IMR-90 (cell line): Measurements from ENCODE around the gene PTH1R. TPM values are rescaled to one million over a fixed set of nuclear protein-coding genes. Genes with fewer than 3 reads are reported as not detected.

Experiments
- ATAC-seq: fragments of 200-7000 bp; cut with Tn5 transposase; 2 replicates; pipeline ENCODE4 v1.9.1; 2020; ENCODE audit warnings: low read depth, mild to moderate bottlenecking, moderate library complexity
- BruUV-seq: library from RNA; stranded (reverse); fragments of 400-500 nt; replicated peaks from 2 replicates; lab custom pipeline; 2021; lab: Mats Ljungman, UMichigan
- CTCF ChIA-PET: fragments of 300-600 bp; formaldehyde crosslinking; extraction: SDS; loops from one replicate; lab custom pipeline; 2021; ENCODE audit warnings: antibody characterized with exemption; lab: Yijun Ruan, JAX
- POLR2A ChIA-PET: fragments of 300-600 bp; sonication (Branson Sonifier 250); formaldehyde crosslinking; loops from one replicate; lab custom pipeline; 2022; ENCODE audit warnings: antibody characterized with exemption; ENCODE audit not compliant: unreplicated experiment; lab: Charles Lee
- DNase-seq: peaks from one replicate; pipeline ENCODE4 v3.0.0; 2013
- H2AFZ ChIP-seq: replicated peaks from 2 replicates; pipeline ENCODE3; 2013; ENCODE audit warnings: low read length, mild to moderate bottlenecking; ENCODE audit not compliant: poor library complexity
- H2AK5ac ChIP-seq: 2 replicates; pipeline ENCODE4 v1.6.1; 2013; ENCODE audit warnings: low read depth, low read length, inconsistent platforms
- H2AK9ac ChIP-seq: replicated peaks from 2 replicates; pipeline ENCODE3; 2013; ENCODE audit warnings: mild to moderate bottlenecking, low read depth, low read length, moderate library complexity; ENCODE audit not compliant: poor library complexity
- H2BK120ac ChIP-seq: 2 replicates; pipeline ENCODE4 v1.6.1; 2013; ENCODE audit warnings: low read depth, low read length, inconsistent platforms
- H2BK15ac ChIP-seq: 3 replicates; pipeline ENCODE4 v1.6.1; 2013; ENCODE audit warnings: low read depth, low read length, inconsistent platforms
- H2BK20ac ChIP-seq: 2 replicates; pipeline ENCODE4 v1.6.1; 2013; ENCODE audit warnings: low read depth, mild to moderate bottlenecking, inconsistent platforms, low read length, moderate library complexity
- H2BK5ac ChIP-seq: 2 replicates; pipeline ENCODE4 v1.6.1; 2013; ENCODE audit warnings: mild to moderate bottlenecking, low read depth, low read length, inconsistent platforms; ENCODE audit not compliant: poor library complexity, severe bottlenecking
- H3K14ac ChIP-seq: replicated peaks from 2 replicates; pipeline ENCODE4 v1.6.1; 2013; ENCODE audit warnings: low read depth, low read length, inconsistent platforms
- H3K18ac ChIP-seq: 2 replicates; pipeline ENCODE4 v1.6.1; 2013; ENCODE audit warnings: low read depth, low read length, control low read depth
- H3K23ac ChIP-seq: 2 replicates; pipeline ENCODE4 v1.6.1; 2013; ENCODE audit warnings: low read depth, low read length, inconsistent platforms
- H3K27ac ChIP-seq: 2 replicates; pipeline ENCODE4 v1.5.1; 2013; ENCODE audit warnings: mild to moderate bottlenecking, control low read depth, low read length; ENCODE audit not compliant: insufficient read depth
- H3K27me3 ChIP-seq: 2 replicates; pipeline ENCODE4 v1.6.1; 2013; ENCODE audit warnings: low read length; ENCODE audit not compliant: control insufficient read depth, insufficient read depth
- H3K36me3 ChIP-seq: 2 replicates; pipeline ENCODE4 v1.6.1; 2013; ENCODE audit warnings: low read length, mixed read lengths; ENCODE audit not compliant: control insufficient read depth, insufficient read depth
- H3K4ac ChIP-seq: 2 replicates; pipeline ENCODE4 v1.6.1; 2013; ENCODE audit warnings: low read depth, low read length, inconsistent platforms
- H3K4me1 ChIP-seq: 2 replicates; pipeline ENCODE4 v1.6.1; 2013; ENCODE audit warnings: low read length, mixed read lengths; ENCODE audit not compliant: control insufficient read depth, insufficient read depth
- H3K4me2 ChIP-seq: 2 replicates; pipeline ENCODE4 v1.6.1; 2013; ENCODE audit warnings: low read depth, mild to moderate bottlenecking, control low read depth, low read length, moderate library complexity
- H3K4me3 ChIP-seq: 2 replicates; pipeline ENCODE4 v1.5.1; 2013; ENCODE audit warnings: low read depth, mild to moderate bottlenecking, control low read depth, low read length, moderate library complexity; ENCODE audit not compliant: insufficient read depth
- H3K56ac ChIP-seq: 2 replicates; pipeline ENCODE4 v1.6.1; 2013; ENCODE audit warnings: low read length, inconsistent platforms; ENCODE audit not compliant: insufficient read depth; ENCODE audit errors: extremely low read depth
- H3K79me1 ChIP-seq, 2 experiments: 2 replicates each; pipeline ENCODE4 v1.6.1; 2013; ENCODE audit warnings: low read length in 2 of 2, inconsistent platforms in 1 of 2, low read depth in 1 of 2
- H3K9ac ChIP-seq: 2 replicates; pipeline ENCODE4 v1.6.1; 2013; ENCODE audit warnings: low read depth, low read length, control low read depth
- H3K9me1 ChIP-seq: 2 replicates; pipeline ENCODE4 v1.6.1; 2013; ENCODE audit warnings: low read length, inconsistent platforms; ENCODE audit not compliant: insufficient read depth
- H3K9me3 ChIP-seq: 2 replicates; pipeline ENCODE4 v1.6.1; 2013; ENCODE audit warnings: low read length; ENCODE audit not compliant: control insufficient read depth, insufficient read depth
- H4K20me1 ChIP-seq: 2 replicates; pipeline ENCODE4 v1.6.1; 2013; ENCODE audit warnings: low read length, inconsistent platforms; ENCODE audit not compliant: insufficient read depth
- H4K5ac ChIP-seq: 2 replicates; pipeline ENCODE4 v1.6.1; 2013; ENCODE audit warnings: mild to moderate bottlenecking, low read depth, low read length, control low read depth
- H4K8ac ChIP-seq, 2 experiments: 2 replicates each; pipeline ENCODE4 v1.6.1; 2013; ENCODE audit warnings: low read depth in 2 of 2, low read length in 2 of 2, control low read depth in 1 of 2, inconsistent platforms in 1 of 2
- H4K91ac ChIP-seq: 2 replicates; pipeline ENCODE4 v1.6.1; 2013; ENCODE audit warnings: low read depth, low read length, inconsistent platforms; ENCODE audit not compliant: insufficient read depth
- CHD1 ChIP-seq: IDR thresholded peaks from 2 replicates; pipeline ENCODE4 v1.6.1; 2012; ENCODE audit warnings: low read depth, low read length, improper control_type of control experiment
- NFE2L2 ChIP-seq: fragments of 150-350 bp; IDR thresholded peaks from 2 replicates; pipeline ENCODE4 v1.6.1; 2016; ENCODE audit warnings: low read depth, mild to moderate bottlenecking, low read length
- POLR2A ChIP-seq: IDR thresholded peaks from 2 replicates; pipeline ENCODE4 v1.6.1; 2012; ENCODE audit warnings: mild to moderate bottlenecking, low read depth, low read length
- WGBS, 2 experiments: methylation state at CpG; one replicate each; pipeline versions ENCODE4 v1.1.5 to v1.1.7; 2013; ENCODE audit warnings: missing lambda C conversion rate in 2 of 2; ENCODE audit not compliant: insufficient read length in 1 of 2; ENCODE audit errors: extremely low coverage in 2 of 2; 5-methylcytosine and 5-hydroxymethylcytosine counted together
- dilution Hi-C: fragments of 300-500 bp; cut with HindIII; formaldehyde crosslinking; loops from one replicate; pipeline ENCODE4 v1.14.3; 2018; ENCODE audit warnings: low sequenced_read_pairs; ENCODE audit not compliant: unreplicated experiment
- in situ Hi-C: fragments of 300-500 bp; cut with MboI; formaldehyde crosslinking; loops from 3 replicates; pipeline ENCODE4 v1.14.3; 2019; ENCODE audit warnings: low sequenced_read_pairs, inconsistent platforms, mixed read lengths
- intact Hi-C: fragments of 100-400 bp; cut with micrococcal nuclease; formaldehyde crosslinking; loops from 2 replicates; pipeline ENCODE4 v1.10.0; 2022
- polyA plus RNA-seq, 3 experiments: library from polyadenylated mRNA; depleted of rRNA; stranded (reverse); fragments of >200 nt; gene quantifications; 2 replicates each; pipeline ENCODE4 v1.2.3, GENCODE V29; 2012; ENCODE audit warnings: low replicate concordance in 1 of 3
- total RNA-seq: library from RNA; depleted of rRNA; stranded (reverse); fragments of >200 nt; gene quantifications from 2 replicates; pipeline ENCODE4 v1.2.3, GENCODE V29; 2012

The PTH1R gene
- total and polyA plus RNA-seq, 2 of the 4 experiments (the other 2 are of a cell fraction): 0.15 to 0.18 TPM

GRCh38 chr3:46897031-46897430, 19.5 kb downstream of the PTH1R start:
- Histone ChIP-seq H3K79me1 (no peaks in the 10 kb centered on the region), H4K91ac (no peak overlapping the region), H4K8ac (no peak overlapping the region), H2BK20ac (no peak overlapping the region), H2BK15ac (no peak overlapping the region), H3K4me2 (no peak overlapping the region), H3K4me1 (no peaks in the 10 kb centered on the region; the same call in 1 of the 2 replicates), H2BK120ac (no peak overlapping the region), H4K5ac (no peak overlapping the region), H2AFZ (no peak overlapping the region), H2AK9ac (no peak overlapping the region), H3K14ac (no peak overlapping the region), H3K18ac (no peak overlapping the region), H3K27ac (no peak overlapping the region), H3K4ac (no peak overlapping the region), H2BK5ac (no peak overlapping the region), H2AK5ac (no peak overlapping the region), H3K4me3 (no peak overlapping the region), H4K20me1 (peaks cover 4% of the 10 kb centered on the region; the same call in 1 of the 2 replicates), H3K9me3 (no peaks in the 10 kb centered on the region), H3K23ac (no peak overlapping the region), H3K9me1 (no peaks in the 10 kb centered on the region), H3K9ac (no peak overlapping the region), H3K56ac (no peak overlapping the region), H3K27me3 (peaks cover 15% of the 10 kb centered on the region), H3K36me3 (no peaks in the 10 kb centered on the region)
- DNase-seq (no peak), ATAC-seq (no peak)
- dilution Hi-C loops: no loop called here
- TF ChIP-seq NFE2L2 (no peak), POLR2A (no peak), CHD1 (no peak)
- in situ Hi-C loops: loop anchor here (5.0 to 25.0 kb wide), 2 partner anchors 195 to 410 kb away; partner anchors contain the start of genes RTP3 and TMIE
- no CpG with 5 or more reads among the region's 2 CpGs for WGBS, 2 experiments
- ChIA-PET CTCF (no interaction called here), POLR2A (no interaction called here)
- no TSS peak for BruUV-seq
- intact Hi-C loops: no loop called here
